K562 (cell line): ENCODE measurements around the gene SFI1. TPM values are rescaled to one million over a fixed set of nuclear protein-coding genes. Genes with fewer than 3 reads are reported as not detected.

Experiments used
- DNMT1 ChIP-seq: fragments of 450-650 bp; IDR thresholded peaks from 2 replicates; pipeline ENCODE4 v1.6.1; 2016; ENCODE audit warnings: antibody characterized with exemption, mild to moderate bottlenecking
- FOXM1 ChIP-seq, 2 experiments: fragments of 450-650 bp in 1 of 2; sonication (generic) in 1 of 2; formaldehyde crosslinking in 1 of 2; IDR thresholded peaks; 2 replicates each; pipeline versions ENCODE4 v1.6.1 to v1.9.0; 2017 to 2022; ENCODE audit warnings: low read depth in 2 of 2, mild to moderate bottlenecking in 2 of 2, missing genetic modification reagents in 1 of 2, moderate library complexity in 1 of 2
- HSF4 ChIP-seq: fragments of 250-450 bp; sonication (Bioruptor Pico); IDR thresholded peaks from 2 replicates; pipeline ENCODE4 v2.1.2; 2022; ENCODE audit warnings: mild to moderate bottlenecking, moderate library complexity, borderline replicate concordance
- JUND ChIP-seq, 2 experiments: IDR thresholded peaks; 2 replicates in 1 of 2; 3 replicates in 1 of 2; pipeline ENCODE4 v1.6.1; 2011; ENCODE audit warnings: borderline replicate concordance in 2 of 2, low read depth in 2 of 2, low read length in 2 of 2, improper control_type of control experiment in 1 of 2, missing biosample characterization in 1 of 2, missing genetic modification characterization in 1 of 2, missing genetic modification reagents in 1 of 2
- KHSRP ChIP-seq: fragments of 450-650 bp; IDR thresholded peaks from 2 replicates; pipeline ENCODE4 v1.6.1; 2017
- KLF6 ChIP-seq: fragments of 250-450 bp; sonication (Bioruptor Pico); IDR thresholded peaks from 2 replicates; pipeline ENCODE4 v1.4.0; 2020; ENCODE audit warnings: mild to moderate bottlenecking, moderate library complexity, borderline replicate concordance
- NCOR1 ChIP-seq: fragments of 450-650 bp; IDR thresholded peaks from 2 replicates; pipeline ENCODE4 v1.6.1; 2016; ENCODE audit warnings: mild to moderate bottlenecking, moderate library complexity
- POLR2A ChIP-seq: fragments of 450-650 bp; conservative IDR thresholded peaks from 2 replicates; pipeline ENCODE4 v1.6.1; 2016
- SMC3 ChIP-seq: conservative IDR thresholded peaks from 2 replicates; pipeline ENCODE4 v1.6.1; 2011; ENCODE audit warnings: low read depth, low read length, improper control_type of control experiment; ENCODE audit not compliant: insufficient read depth
- SRSF9 ChIP-seq: fragments of 200-400 bp; formaldehyde crosslinking; IDR thresholded peaks from 2 replicates; pipeline ENCODE4 v1.6.1; 2017; ENCODE audit warnings: low read depth, low read length, borderline replicate concordance
- TCF7 ChIP-seq: sonication (generic); IDR thresholded peaks from 2 replicates; pipeline ENCODE4 v1.6.1; 2016; ENCODE audit warnings: antibody characterized with exemption, borderline replicate concordance
- ZBTB1 ChIP-seq: sonication (generic); formaldehyde crosslinking; IDR thresholded peaks from 2 replicates; pipeline ENCODE4 v1.8.1; 2023; ENCODE audit warnings: missing genetic modification reagents, low read depth, mild to moderate bottlenecking, borderline replicate concordance
- ZKSCAN3 ChIP-seq: fragments of 250-450 bp; sonication (Bioruptor Pico); IDR thresholded peaks from 2 replicates; pipeline ENCODE4 v1.4.0; 2020
- ZNF23 ChIP-seq: fragments of 250-450 bp; sonication (Bioruptor Pico); IDR thresholded peaks from 2 replicates; pipeline ENCODE4 v1.4.0; 2020; ENCODE audit warnings: mild to moderate bottlenecking
- ZNF79 ChIP-seq: fragments of 250-450 bp; sonication (Bioruptor Pico); IDR thresholded peaks from 2 replicates; pipeline ENCODE4 v1.4.0; 2020; ENCODE audit warnings: low read depth, mild to moderate bottlenecking, moderate library complexity
- polyA plus RNA-seq, 8 experiments: library from polyadenylated mRNA; depleted of rRNA in 4 of 8; stranded (reverse) in 5 of 8; unstranded in 3 of 8; fragments of >200 nt; fragmentation: Nextera tagmentation in 2 of 8; fragmentation: Illumina TruSeq in 1 of 8; extraction: Ambion mirVana in 2 of 8; extraction: Trizol in 1 of 8; gene quantifications; 2 replicates each; pipeline versions ENCODE4 v1.2.1 to v1.2.3, GENCODE V29; 2011 to 2014; ENCODE audit warnings: inconsistent platforms in 1 of 8, missing spikeins in 1 of 8
- total RNA-seq, 7 experiments: library from RNA; depleted of rRNA in 6 of 7; stranded (reverse); fragments of >200 nt in 6 of 7; fragmentation: Illumina TruSeq in 2 of 7; extraction: Trizol in 2 of 7; gene quantifications; 2 replicates each; pipeline versions ENCODE4 v1.2.1 to v1.2.3, GENCODE V29; 2011 to 2021; ENCODE audit warnings: low replicate concordance in 1 of 7
- TF ChIP-seq, protein P1 (sequence below): IDR thresholded peaks from 2 replicates; pipeline ENCODE4 v1.6.1; 2011; ENCODE audit warnings: borderline replicate concordance, low read depth, mild to moderate bottlenecking, moderate library complexity, low read length; ENCODE audit not compliant: insufficient read depth, poor library complexity, severe bottlenecking
- TF ChIP-seq, protein P2 (sequence below), 2 experiments: fragments of 450-650 bp in 1 of 2; sonication (generic) in 1 of 2; formaldehyde crosslinking in 1 of 2; IDR thresholded peaks; 2 replicates each; pipeline versions ENCODE4 v1.7.1 to v1.9.0; 2016 to 2022; ENCODE audit warnings: inconsistent platforms in 1 of 2, mild to moderate bottlenecking in 1 of 2, missing genetic modification reagents in 1 of 2

Gene SFI1
- total and polyA plus RNA-seq, 9 of the 15 experiments (the other 6 are each of a cell fraction or from before 2014, with no cell fraction given) = 3.0 to 25.6 (median 14.1) TPM

DNA sequence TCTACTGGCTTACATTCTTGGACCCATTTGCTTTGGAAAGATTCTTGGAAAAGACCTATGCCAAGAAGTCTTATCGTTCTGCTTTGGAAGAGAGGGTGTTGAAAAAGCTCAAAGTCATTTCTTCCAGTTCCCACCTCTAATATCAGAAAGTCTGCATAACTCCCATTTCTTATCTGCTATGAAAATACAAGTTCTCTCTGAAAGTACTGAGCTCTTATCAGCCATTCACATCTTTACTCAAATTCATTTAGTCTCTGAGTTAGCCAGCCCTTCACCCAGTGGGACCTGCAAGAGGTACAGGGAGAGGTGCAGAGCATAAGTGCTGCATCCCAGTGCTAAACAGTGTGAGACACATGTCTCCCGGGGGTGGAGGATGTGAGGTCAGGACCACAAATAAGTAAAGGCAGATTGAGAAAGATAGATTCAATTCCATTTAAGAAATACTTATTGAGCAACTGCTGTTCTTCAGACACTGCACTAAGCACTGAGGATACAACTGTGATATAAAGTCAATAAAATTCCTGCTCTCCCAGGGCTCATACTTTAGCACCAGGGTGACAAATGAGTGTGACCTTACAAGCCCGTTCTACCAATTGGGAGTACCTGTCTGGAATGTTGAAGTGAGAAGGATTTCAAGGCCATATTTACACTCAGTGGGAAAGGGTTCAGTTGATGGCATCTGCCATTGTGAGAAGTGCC is 89.0 kb downstream of the SFI1 start (continued):
- TF ChIP-seq ZBTB1 (CRISPR knock-in tag) = no peak
- TF ChIP-seq SRSF9 = no peak
- TF ChIP-seq FOXM1 (IDR thresholded peaks at IDR 0.05; ENCODE audit: low read depth) = no peak
- no peak for TF ChIP-seq FOXM1 (CRISPR knock-in tag; IDR thresholded peaks at IDR 0.05; ENCODE audit: low read depth)
- peak; percentile 71 for TF ChIP-seq NCOR1
- peak; percentile 47 for TF ChIP-seq JUND (IDR thresholded peaks at IDR 0.05; ENCODE audit: borderline replicate concordance, low read depth, low read length)
- peak; percentile 40; the same call in 1 of the 3 replicates for TF ChIP-seq JUND (tag; IDR thresholded peaks at IDR 0.05; ENCODE audit: borderline replicate concordance, low read depth, low read length)
- TF ChIP-seq ZKSCAN3 (CRISPR knock-in tag) = no peak
- TF ChIP-seq, protein P1, sequence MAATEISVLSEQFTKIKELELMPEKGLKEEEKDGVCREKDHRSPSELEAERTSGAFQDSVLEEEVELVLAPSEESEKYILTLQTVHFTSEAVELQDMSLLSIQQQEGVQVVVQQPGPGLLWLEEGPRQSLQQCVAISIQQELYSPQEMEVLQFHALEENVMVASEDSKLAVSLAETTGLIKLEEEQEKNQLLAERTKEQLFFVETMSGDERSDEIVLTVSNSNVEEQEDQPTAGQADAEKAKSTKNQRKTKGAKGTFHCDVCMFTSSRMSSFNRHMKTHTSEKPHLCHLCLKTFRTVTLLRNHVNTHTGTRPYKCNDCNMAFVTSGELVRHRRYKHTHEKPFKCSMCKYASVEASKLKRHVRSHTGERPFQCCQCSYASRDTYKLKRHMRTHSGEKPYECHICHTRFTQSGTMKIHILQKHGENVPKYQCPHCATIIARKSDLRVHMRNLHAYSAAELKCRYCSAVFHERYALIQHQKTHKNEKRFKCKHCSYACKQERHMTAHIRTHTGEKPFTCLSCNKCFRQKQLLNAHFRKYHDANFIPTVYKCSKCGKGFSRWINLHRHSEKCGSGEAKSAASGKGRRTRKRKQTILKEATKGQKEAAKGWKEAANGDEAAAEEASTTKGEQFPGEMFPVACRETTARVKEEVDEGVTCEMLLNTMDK = no peak
- no peak for TF ChIP-seq KLF6 (CRISPR knock-in tag)
- TF ChIP-seq ZNF23 (CRISPR knock-in tag) = no peak
- TF ChIP-seq, protein P2, sequence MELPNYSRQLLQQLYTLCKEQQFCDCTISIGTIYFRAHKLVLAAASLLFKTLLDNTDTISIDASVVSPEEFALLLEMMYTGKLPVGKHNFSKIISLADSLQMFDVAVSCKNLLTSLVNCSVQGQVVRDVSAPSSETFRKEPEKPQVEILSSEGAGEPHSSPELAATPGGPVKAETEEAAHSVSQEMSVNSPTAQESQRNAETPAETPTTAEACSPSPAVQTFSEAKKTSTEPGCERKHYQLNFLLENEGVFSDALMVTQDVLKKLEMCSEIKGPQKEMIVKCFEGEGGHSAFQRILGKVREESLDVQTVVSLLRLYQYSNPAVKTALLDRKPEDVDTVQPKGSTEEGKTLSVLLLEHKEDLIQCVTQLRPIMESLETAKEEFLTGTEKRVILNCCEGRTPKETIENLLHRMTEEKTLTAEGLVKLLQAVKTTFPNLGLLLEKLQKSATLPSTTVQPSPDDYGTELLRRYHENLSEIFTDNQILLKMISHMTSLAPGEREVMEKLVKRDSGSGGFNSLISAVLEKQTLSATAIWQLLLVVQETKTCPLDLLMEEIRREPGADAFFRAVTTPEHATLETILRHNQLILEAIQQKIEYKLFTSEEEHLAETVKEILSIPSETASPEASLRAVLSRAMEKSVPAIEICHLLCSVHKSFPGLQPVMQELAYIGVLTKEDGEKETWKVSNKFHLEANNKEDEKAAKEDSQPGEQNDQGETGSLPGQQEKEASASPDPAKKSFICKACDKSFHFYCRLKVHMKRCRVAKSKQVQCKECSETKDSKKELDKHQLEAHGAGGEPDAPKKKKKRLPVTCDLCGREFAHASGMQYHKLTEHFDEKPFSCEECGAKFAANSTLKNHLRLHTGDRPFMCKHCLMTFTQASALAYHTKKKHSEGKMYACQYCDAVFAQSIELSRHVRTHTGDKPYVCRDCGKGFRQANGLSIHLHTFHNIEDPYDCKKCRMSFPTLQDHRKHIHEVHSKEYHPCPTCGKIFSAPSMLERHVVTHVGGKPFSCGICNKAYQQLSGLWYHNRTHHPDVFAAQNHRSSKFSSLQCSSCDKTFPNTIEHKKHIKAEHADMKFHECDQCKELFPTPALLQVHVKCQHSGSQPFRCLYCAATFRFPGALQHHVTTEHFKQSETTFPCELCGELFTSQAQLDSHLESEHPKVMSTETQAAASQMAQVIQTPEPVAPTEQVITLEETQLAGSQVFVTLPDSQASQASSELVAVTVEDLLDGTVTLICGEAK (IDR thresholded peaks at IDR 0.05) = no peak
- TF ChIP-seq, protein P2 (CRISPR knock-in tag; IDR thresholded peaks at IDR 0.05) = no peak
- no peak for TF ChIP-seq KHSRP
- TF ChIP-seq SMC3 = no peak
- TF ChIP-seq DNMT1 = no peak
- no peak for TF ChIP-seq POLR2A
- TF ChIP-seq HSF4 (CRISPR knock-in tag) = no peak
- TF ChIP-seq ZNF79 (CRISPR knock-in tag) = no peak
- no peak for TF ChIP-seq TCF7
